CD4-positive, alpha-beta T cell treated with Interleukin-4 for 4 hours (primary cell): ENCODE results near the gene BLTP3A.

Experiments used
- DNase-seq: peaks from one replicate; pipeline ENCODE4 v3.0.0-alpha.2; 2020

Gene BLTP3A

GRCh38 chr6:34832942-34833341 is 41.1 kb downstream of the BLTP3A start:
- DNase-seq, result no peak

- DNase-seq, result no peak
Observed at GRCh38 chr6:34834789-34835518, 43.1 kb downstream of the BLTP3A start.

GRCh38 chr6:34836008-34836407 is 44.1 kb downstream of the BLTP3A start:
- no peak for DNase-seq

GRCh38 chr6:34836451-34836850 is 44.6 kb downstream of the BLTP3A start:
- DNase-seq, result no peak

- DNase-seq, result no peak
Observed at GRCh38 chr6:34837528-34837927, 45.6 kb downstream of the BLTP3A start.

GRCh38 chr6:34839666-34840352 is 47.9 kb downstream of the BLTP3A start:
- no peak for DNase-seq
